ENCODE data around the gene RALGAPB. TPM values are rescaled to one million over a fixed set of nuclear protein-coding genes. Genes with fewer than 3 reads are reported as not detected.

RALGAPB gene
- total RNA-seq, 4 donors from 2014 or later: 54.7 to 69.2 (median 61.1) TPM

DNA sequence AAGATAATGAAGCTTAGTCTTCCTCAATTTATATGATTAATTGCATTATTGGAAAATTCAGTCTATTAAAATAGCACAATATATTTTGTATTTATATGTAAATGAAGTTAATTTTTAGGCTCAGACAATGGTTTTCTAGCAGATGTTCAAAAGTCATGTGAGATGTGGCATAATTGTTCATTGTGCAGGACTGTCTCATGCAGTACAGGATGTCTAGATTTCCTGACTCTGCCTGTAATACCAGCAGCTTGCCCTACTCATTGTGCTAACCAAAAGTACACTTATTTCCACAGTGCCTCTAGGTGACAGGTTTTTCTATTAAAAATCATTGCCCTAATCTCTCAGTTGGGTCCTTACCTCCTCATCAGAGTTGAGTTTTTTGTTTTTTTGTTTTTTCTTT, 12.4 kb downstream of the RALGAPB start:
- Histone ChIP-seq H3K4me1 (no peaks in the 10 kb centered on the region), H3K36me3 (peaks cover 0 to 23% (median 0%) of the 10 kb centered on the region in 3 donors), H3K27me3 (no peaks in the 10 kb centered on the region), H3K9me3 (no peaks in the 10 kb centered on the region), H3K27ac (no peak overlapping the region), H3K4me3 (no peak overlapping the region)
- DNase-seq: no peak
- no peak for TF ChIP-seq POLR2A (IDR thresholded peaks at IDR 0.05)
- TF ChIP-seq, protein P1, sequence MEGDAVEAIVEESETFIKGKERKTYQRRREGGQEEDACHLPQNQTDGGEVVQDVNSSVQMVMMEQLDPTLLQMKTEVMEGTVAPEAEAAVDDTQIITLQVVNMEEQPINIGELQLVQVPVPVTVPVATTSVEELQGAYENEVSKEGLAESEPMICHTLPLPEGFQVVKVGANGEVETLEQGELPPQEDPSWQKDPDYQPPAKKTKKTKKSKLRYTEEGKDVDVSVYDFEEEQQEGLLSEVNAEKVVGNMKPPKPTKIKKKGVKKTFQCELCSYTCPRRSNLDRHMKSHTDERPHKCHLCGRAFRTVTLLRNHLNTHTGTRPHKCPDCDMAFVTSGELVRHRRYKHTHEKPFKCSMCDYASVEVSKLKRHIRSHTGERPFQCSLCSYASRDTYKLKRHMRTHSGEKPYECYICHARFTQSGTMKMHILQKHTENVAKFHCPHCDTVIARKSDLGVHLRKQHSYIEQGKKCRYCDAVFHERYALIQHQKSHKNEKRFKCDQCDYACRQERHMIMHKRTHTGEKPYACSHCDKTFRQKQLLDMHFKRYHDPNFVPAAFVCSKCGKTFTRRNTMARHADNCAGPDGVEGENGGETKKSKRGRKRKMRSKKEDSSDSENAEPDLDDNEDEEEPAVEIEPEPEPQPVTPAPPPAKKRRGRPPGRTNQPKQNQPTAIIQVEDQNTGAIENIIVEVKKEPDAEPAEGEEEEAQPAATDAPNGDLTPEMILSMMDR (IDR thresholded peaks at IDR 0.05): no peak

DNA sequence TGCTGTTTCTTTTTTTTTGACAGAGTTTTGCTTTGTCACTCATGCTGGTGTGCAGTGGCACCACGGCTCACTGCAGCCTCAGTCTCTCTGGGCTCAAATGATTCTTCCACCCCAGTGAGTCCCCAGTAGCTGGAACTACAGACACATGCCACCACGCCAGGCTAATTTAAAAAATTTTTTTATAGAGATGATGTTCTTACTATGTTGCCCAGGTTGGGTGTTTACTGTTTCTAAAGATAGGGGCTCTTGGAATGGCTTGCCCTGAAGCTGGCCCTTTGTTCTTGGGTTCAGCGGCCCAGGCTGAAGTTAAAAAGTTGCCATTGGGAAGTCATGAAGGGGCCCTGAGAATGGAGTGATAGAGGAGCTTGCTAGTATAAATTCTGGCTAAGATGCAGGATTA, 16.5 kb downstream of the RALGAPB start:
- Histone ChIP-seq H3K4me1 (no peaks in the 10 kb centered on the region), H3K9me3 (no peaks in the 10 kb centered on the region), H3K4me3 (no peak overlapping the region), H3K27me3 (no peaks in the 10 kb centered on the region), H3K27ac (no peak overlapping the region), H3K36me3 (peaks cover 0 to 55% (median 0%) of the 10 kb centered on the region in 3 donors)
- TF ChIP-seq, protein P1 (IDR thresholded peaks at IDR 0.05): no peak
- TF ChIP-seq POLR2A (IDR thresholded peaks at IDR 0.05): no peak
- DNase-seq: no peak

- TF ChIP-seq POLR2A (IDR thresholded peaks at IDR 0.05): no peak
- TF ChIP-seq, protein P1 (IDR thresholded peaks at IDR 0.05): no peak
- Histone ChIP-seq H3K27ac (no peak overlapping the region), H3K27me3 (no peaks in the 10 kb centered on the region), H3K9me3 (no peaks in the 10 kb centered on the region), H3K36me3 (peaks cover 0 to 86% (median 0%) of the 10 kb centered on the region in 3 donors), H3K4me1 (no peaks in the 10 kb centered on the region), H3K4me3 (no peak overlapping the region)
- DNase-seq: no peak
These were observed 24.7 kb downstream of the RALGAPB start for GRCh38 chr20:38497246-38497935.

DNA sequence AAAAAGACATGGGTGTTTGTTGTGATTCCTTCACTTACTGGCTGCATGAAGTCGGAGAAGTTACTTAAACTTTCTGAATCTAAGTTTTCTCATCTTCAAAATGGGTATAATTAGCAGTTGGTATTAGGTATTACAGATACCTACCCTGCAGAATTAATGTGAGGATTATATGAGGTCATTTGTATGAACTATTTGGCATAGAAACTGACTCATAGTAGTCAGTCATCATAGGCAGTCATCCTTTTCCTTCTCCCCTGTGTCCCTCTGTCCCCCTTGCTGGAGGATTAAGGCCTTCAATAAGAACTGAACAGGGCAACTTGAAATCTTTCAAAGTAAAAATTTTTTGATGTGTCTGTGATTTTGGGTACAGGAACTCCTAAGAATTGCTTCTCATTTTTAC, 26.3 kb downstream of the RALGAPB start:
- peaks cover 0 to 82% (median 0%) of the 10 kb centered on the region in 3 donors for H3K36me3 ChIP-seq
- H3K27me3 ChIP-seq: no peaks in the 10 kb centered on the region
- H3K9me3 ChIP-seq: no peaks in the 10 kb centered on the region
- no peak overlapping the region for H3K4me3 ChIP-seq
- H3K27ac ChIP-seq: no peak overlapping the region
- no peak for DNase-seq
- H3K4me1 ChIP-seq: no peaks in the 10 kb centered on the region
- TF ChIP-seq POLR2A (IDR thresholded peaks at IDR 0.05): no peak
- TF ChIP-seq, protein P1 (IDR thresholded peaks at IDR 0.05): no peak

GRCh38 chr20:38499366-38499765, 26.7 kb downstream of the RALGAPB start:
- Histone ChIP-seq H3K36me3 (peaks cover 0 to 80% (median 0%) of the 10 kb centered on the region in 3 donors), H3K9me3 (no peaks in the 10 kb centered on the region), H3K4me3 (no peak overlapping the region), H3K27ac (no peak overlapping the region), H3K27me3 (no peaks in the 10 kb centered on the region), H3K4me1 (no peaks in the 10 kb centered on the region)
- DNase-seq: no peak
- TF ChIP-seq POLR2A (IDR thresholded peaks at IDR 0.05): no peak
- TF ChIP-seq, protein P1 (IDR thresholded peaks at IDR 0.05): no peak
